ENCODE results near the gene NOL6. TPM values are rescaled to one million over a fixed set of nuclear protein-coding genes. Genes with fewer than 3 reads are reported as not detected.

Gene NOL6
- total and polyA plus RNA-seq, 2 of the 8 experiments (the other 6 are each of a cell fraction or from before 2014, with no cell fraction given) = 44.0 to 55.0 TPM

- Histone ChIP-seq H2AK5ac (ENCODE audit: low read depth, low read length) (no peak overlapping the region), H3K4ac (replicated peaks; ENCODE audit: insufficient read length, low read depth, low read length) (no peak overlapping the region), H2BK5ac (ENCODE audit: low read depth, low read length) (no peak overlapping the region), H3K9me3 (ENCODE audit: insufficient read depth in 2 of 2, low read depth in 1 of 2, low read length in 1 of 2) (no peaks in the 10 kb centered on the region), H3K4me1 (replicated peaks in 1 of 4; ENCODE audit: control insufficient read depth in 3 of 4, insufficient read depth in 4 of 4, low read length in 3 of 4) (peaks cover 0 to 2% (median 0%) of the 10 kb centered on the region in 4 experiments; a peak in 1 of 7 replicates), H3K23ac (ENCODE audit: insufficient read length) (no peak overlapping the region), H3K27ac (ENCODE audit: low read depth, low read length) (no peak overlapping the region), H4K8ac (ENCODE audit: extremely low read depth, insufficient read depth, low read length) (peak overlapping the region; percentile 68), H3K79me2 (ENCODE audit: control insufficient read depth in 1 of 2, insufficient read depth in 2 of 2, low read length in 2 of 2) (peaks cover 7 to 21% of the 10 kb centered on the region in 2 experiments), H3K36me3 (ENCODE audit: control insufficient read depth in 2 of 4, insufficient read depth in 4 of 4, low read length in 3 of 4) (peaks cover 18 to 30% (median 25%) of the 10 kb centered on the region in 4 experiments), H3K56ac (replicated peaks; ENCODE audit: insufficient read length, low read depth, low read length) (no peak overlapping the region), H3K27me3 (replicated peaks in 1 of 4; ENCODE audit: control insufficient read depth in 3 of 4, extremely low read depth in 1 of 4, insufficient read depth in 3 of 4, low read length in 3 of 4) (no peaks in the 10 kb centered on the region), H3K23me2 (ENCODE audit: low read depth, low read length) (peaks cover 8% of the 10 kb centered on the region; the same call in 1 of the 2 replicates), H3K14ac (ENCODE audit: insufficient read length) (no peak overlapping the region), H3K18ac (ENCODE audit: extremely low read depth, low read length) (no peak overlapping the region), H2BK12ac (ENCODE audit: low read depth, low read length) (no peak overlapping the region), H3K79me1 (ENCODE audit: low read depth, low read length) (peaks cover 5% of the 10 kb centered on the region; the same call in 1 of the 2 replicates), H3K4me3 (ENCODE audit: extremely low read depth in 1 of 4, insufficient read depth in 2 of 4, low read depth in 3 of 4, low read length in 4 of 4) (peak overlapping the region; percentile 86 to 98 (median 94)), H4K20me1 (replicated peaks in 1 of 2; ENCODE audit: control insufficient read depth in 1 of 2, insufficient read depth in 2 of 2, low read length in 2 of 2) (peaks cover 3 to 6% of the 10 kb centered on the region in 2 experiments), H3K9ac (replicated peaks in 1 of 4; ENCODE audit: extremely low read depth in 1 of 4, low read depth in 3 of 4, low read length in 3 of 4) (peak overlapping the region; percentile 57 to 79 (median 64)), H4K5ac (ENCODE audit: insufficient read length, low read depth, low read length) (no peak overlapping the region), H2AFZ (ENCODE audit: low read length) (peak overlapping the region; percentile 65; the same call in 1 of the 2 replicates), H4K91ac (replicated peaks; ENCODE audit: insufficient read length, low read length) (no peak overlapping the region), H3K4me2 (ENCODE audit: insufficient read depth in 1 of 2, low read depth in 2 of 2, low read length in 2 of 2) (peak overlapping the region; percentile 85 to 87), H2BK15ac (ENCODE audit: low read length) (no peak overlapping the region), H2BK120ac (replicated peaks; ENCODE audit: low read depth, low read length) (no peak overlapping the region), H2BK20ac (ENCODE audit: low read length) (no peak overlapping the region)
- POLR2A ChIA-PET (ENCODE audit: partially characterized antibody) = interaction anchor here (0.6 to 3.7 kb wide), 9 partner anchors 10 to 183 kb away, joined by 3 to 34 read pairs (median 4); partner anchors contain the start of gene NFX1
- CTCF ChIA-PET (ENCODE audit: partially characterized antibody) = interaction anchor here (0.6 to 20.9 kb wide), 10 partner anchors 18 to 151 kb away, joined by 3 to 358 read pairs (median 6); partner anchors contain the start of genes AQP3 and AQP7
- FAIRE-seq = no peak
- 20% methylated on average over 18 of the region's 18 CpGs; no CpG with 5 or more reads in 1 of the 2 experiments for WGBS, 2 experiments (ENCODE audit: extremely low coverage in 1 of 2, insufficient coverage in 1 of 2, insufficient read length in 1 of 2, insufficient replicate concordance in 2 of 2, low coverage in 1 of 2, low lambda C conversion rate in 2 of 2, missing lambda C conversion rate in 1 of 2)
- DNase-seq (ENCODE audit: low read depth in 1 of 2, low spot score in 2 of 2) = no peak
- TF ChIP-seq SP1 (IDR thresholded peaks at IDR 0.05; ENCODE audit: low read depth, low read length) (no peak), BRCA1 (IDR thresholded peaks at IDR 0.05; ENCODE audit: low read depth, low read length) (no peak), EZH2 (IDR thresholded peaks at IDR 0.05; ENCODE audit: low read depth, low read length, severe bottlenecking) (no peak), MAFK (IDR thresholded peaks at IDR 0.05; ENCODE audit: low read depth, low read length) (no peak), E2F6 (IDR thresholded peaks at IDR 0.05) (no peak), BACH1 (IDR thresholded peaks at IDR 0.05; ENCODE audit: low read length) (no peak), SIN3A (conservative IDR thresholded peaks at IDR 0.05 in 1 of 2, IDR thresholded peaks at IDR 0.05 in 1 of 2; ENCODE audit: low read depth in 1 of 2, low read length in 2 of 2) (no peak)
- TF ChIP-seq, protein P1, sequence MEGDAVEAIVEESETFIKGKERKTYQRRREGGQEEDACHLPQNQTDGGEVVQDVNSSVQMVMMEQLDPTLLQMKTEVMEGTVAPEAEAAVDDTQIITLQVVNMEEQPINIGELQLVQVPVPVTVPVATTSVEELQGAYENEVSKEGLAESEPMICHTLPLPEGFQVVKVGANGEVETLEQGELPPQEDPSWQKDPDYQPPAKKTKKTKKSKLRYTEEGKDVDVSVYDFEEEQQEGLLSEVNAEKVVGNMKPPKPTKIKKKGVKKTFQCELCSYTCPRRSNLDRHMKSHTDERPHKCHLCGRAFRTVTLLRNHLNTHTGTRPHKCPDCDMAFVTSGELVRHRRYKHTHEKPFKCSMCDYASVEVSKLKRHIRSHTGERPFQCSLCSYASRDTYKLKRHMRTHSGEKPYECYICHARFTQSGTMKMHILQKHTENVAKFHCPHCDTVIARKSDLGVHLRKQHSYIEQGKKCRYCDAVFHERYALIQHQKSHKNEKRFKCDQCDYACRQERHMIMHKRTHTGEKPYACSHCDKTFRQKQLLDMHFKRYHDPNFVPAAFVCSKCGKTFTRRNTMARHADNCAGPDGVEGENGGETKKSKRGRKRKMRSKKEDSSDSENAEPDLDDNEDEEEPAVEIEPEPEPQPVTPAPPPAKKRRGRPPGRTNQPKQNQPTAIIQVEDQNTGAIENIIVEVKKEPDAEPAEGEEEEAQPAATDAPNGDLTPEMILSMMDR (IDR thresholded peaks at IDR 0.05; ENCODE audit: control extremely low read depth in 1 of 3, insufficient read depth in 1 of 3, low read depth in 1 of 3, low read length in 3 of 3) = no peak
These were observed 676 bp downstream of the NOL6 start for GRCh38 chr9:33472881-33473615.
